Right kidney (tissue), 1 donor: Measurements from ENCODE around the gene GPC6.

Experiments used
- DNase-seq: peaks from one replicate; pipeline ENCODE4 v3.0.0-alpha.2; 2016

Gene GPC6

GRCh38 chr13:93982179-93982918, 755.7 kb downstream of the GPC6 start:
- no peak for DNase-seq

- no peak for DNase-seq
Observed at GRCh38 chr13:93984052-93984451, 757.4 kb downstream of the GPC6 start.

- DNase-seq = no peak
Observed at GRCh38 chr13:93984876-93985275, 758.3 kb downstream of the GPC6 start.

- DNase-seq = no peak
Observed at GRCh38 chr13:93987458-93987857, 760.9 kb downstream of the GPC6 start.

GRCh38 chr13:93991569-93991968, 765.0 kb downstream of the GPC6 start:
- DNase-seq = no peak

- DNase-seq = no peak
Observed at GRCh38 chr13:93996481-93996880, 769.9 kb downstream of the GPC6 start.

GRCh38 chr13:94006296-94006695, 779.7 kb downstream of the GPC6 start:
- no peak for DNase-seq

- DNase-seq = no peak
Observed at GRCh38 chr13:94007072-94007471, 780.5 kb downstream of the GPC6 start.

- no peak for DNase-seq
Observed at GRCh38 chr13:94009701-94010100, 783.1 kb downstream of the GPC6 start.

- no peak for DNase-seq
Observed at GRCh38 chr13:94014461-94014860, 787.9 kb downstream of the GPC6 start.

GRCh38 chr13:94020426-94020825, 793.8 kb downstream of the GPC6 start:
- DNase-seq = no peak

GRCh38 chr13:94020833-94021232, 794.2 kb downstream of the GPC6 start:
- DNase-seq = no peak

- no peak for DNase-seq
Observed at GRCh38 chr13:94028234-94028633, 801.6 kb downstream of the GPC6 start.

- no peak for DNase-seq
Observed at GRCh38 chr13:94028650-94029049, 802.0 kb downstream of the GPC6 start.

- no peak for DNase-seq
Observed at GRCh38 chr13:94030415-94031119, 804.0 kb downstream of the GPC6 start.

GRCh38 chr13:94031609-94032008, 805.0 kb downstream of the GPC6 start:
- no peak for DNase-seq

GRCh38 chr13:94033098-94033497, 806.5 kb downstream of the GPC6 start:
- DNase-seq = no peak

GRCh38 chr13:94033830-94034642, 807.4 kb downstream of the GPC6 start:
- no peak for DNase-seq

GRCh38 chr13:94050039-94050438, 823.4 kb downstream of the GPC6 start:
- DNase-seq = no peak

- DNase-seq = no peak
Observed at GRCh38 chr13:94050686-94051085, 824.1 kb downstream of the GPC6 start.

- DNase-seq = peak; percentile 53
Observed at GRCh38 chr13:94053986-94054593, 827.5 kb downstream of the GPC6 start.

GRCh38 chr13:94056362-94056990, 829.9 kb downstream of the GPC6 start:
- no peak for DNase-seq
